GM21515 (cell line): ENCODE measurements around the gene PDSS2.
"Not testable (repeated sequence)": the region's sequence is repeated elsewhere in the genome, so short reads cannot be mapped to it uniquely, and the experiment has no call there.

Source experiments
- ATAC-seq: cut with Tn5 transposase; IDR thresholded peaks from one replicate; pipeline ENCODE4 v1.9.1; 2021; ENCODE audit not compliant: unreplicated experiment

PDSS2 gene

DNA sequence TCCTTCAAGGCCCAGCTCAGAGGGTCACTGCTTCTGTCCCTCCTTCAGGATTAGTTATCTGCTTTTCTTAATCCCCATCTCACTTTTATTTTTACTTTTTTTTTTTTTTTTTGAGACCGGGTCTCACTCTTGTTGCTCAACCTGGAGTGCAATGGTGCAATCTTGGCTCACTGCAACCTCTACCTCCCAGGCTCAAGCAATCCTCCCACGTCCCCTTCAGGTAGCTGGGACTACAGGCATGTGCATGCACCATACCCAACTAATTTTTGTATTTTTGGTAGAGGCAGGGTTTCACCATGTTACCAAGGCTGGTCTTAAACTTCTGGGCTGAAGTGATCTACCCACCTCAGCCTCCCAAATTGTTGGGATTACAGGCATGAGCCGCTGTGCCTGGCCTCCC lies 16.5 kb upstream of the PDSS2 start:
- ATAC-seq = not testable (repeated sequence)

DNA sequence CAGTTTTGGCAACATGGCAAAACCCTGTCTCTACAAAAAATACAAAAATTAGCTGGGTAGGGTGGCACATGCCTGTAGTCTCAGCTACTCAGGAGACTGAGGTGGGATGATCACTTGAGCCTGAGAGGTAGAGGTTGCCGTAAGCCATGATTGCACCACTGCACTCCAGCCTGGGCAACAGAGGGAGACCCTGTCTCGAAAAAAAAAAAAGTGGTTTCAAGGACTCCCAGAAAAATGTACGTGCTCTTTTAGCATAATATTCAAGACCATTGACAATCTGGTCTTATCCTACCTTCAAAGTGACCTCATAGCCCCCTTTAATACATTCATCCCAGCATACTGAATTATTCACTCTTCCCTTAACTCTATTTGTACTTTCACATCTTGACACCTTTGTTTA lies 16.0 kb upstream of the PDSS2 start:
- not testable (repeated sequence) for ATAC-seq

DNA sequence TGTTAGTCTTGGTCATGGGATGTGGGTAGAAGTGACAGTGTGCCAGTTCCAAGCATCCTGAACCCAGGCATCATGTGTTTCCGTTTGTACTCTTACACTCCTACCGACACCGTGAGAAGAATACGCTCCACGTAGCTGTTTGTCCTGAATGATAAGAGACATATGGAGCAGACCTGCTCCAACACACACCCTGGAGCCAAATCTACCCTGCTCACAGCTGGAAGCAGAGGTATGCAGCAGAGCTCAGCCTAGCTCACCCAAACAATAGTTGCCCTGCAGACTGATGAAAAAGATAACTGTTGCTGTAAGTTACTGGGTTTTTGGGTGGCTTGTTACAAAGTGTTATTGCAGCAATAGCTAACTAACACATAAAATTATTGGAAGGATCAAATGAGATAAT lies 14.3 kb upstream of the PDSS2 start:
- ATAC-seq = no peak

GRCh38 chr6:107470364-107470763 lies 11.0 kb upstream of the PDSS2 start:
- no peak for ATAC-seq

- no peak for ATAC-seq
Measured at GRCh38 chr6:107466062-107466461, 6.7 kb upstream of the PDSS2 start.

GRCh38 chr6:107460083-107460631 lies 793 bp upstream of the PDSS2 start:
- ATAC-seq = no peak

- ATAC-seq = peak; percentile 27
Measured at GRCh38 chr6:107458672-107459282, 587 bp downstream of the PDSS2 start.

DNA sequence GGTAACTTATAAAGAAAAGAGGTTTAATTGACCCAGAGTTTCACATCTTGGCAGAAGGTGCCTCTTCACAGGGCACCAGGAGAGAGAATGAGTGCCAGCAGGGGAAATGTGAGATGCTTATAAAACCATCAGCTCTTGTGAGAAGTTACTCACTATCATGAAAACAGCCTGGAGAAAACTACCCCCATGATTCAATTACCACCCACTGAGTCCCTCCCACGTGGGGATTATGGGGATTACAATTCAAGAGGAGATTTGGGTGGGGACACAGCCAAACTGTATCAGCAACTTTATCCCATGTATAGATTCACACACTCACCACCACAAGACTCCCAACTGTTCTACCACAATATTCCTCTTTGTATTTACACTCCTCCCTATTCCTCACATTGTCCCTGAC lies 10.6 kb downstream of the PDSS2 start:
- no peak for ATAC-seq

GRCh38 chr6:107447663-107448216 lies 11.6 kb downstream of the PDSS2 start:
- ATAC-seq = no peak

DNA sequence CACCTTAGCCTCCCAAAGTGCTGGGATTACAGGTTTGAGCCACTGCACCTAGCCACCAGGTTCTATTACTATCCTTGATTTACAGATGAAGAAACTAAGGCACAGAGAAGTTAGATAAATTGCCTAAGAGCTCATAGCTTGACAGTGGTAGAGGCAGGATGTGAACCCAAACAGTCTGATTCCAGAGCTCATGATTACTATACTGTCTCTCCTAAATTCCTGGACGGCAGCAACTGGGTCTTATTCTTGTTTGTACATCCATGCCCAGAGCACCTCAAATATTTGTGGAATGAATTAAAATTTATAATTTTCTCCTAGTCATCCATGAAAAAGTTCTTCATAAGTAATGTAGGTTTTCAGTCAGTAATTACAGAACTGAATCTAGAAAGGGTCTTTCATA lies 15.1 kb downstream of the PDSS2 start:
- ATAC-seq = no peak

GRCh38 chr6:107443608-107444267 lies 15.6 kb downstream of the PDSS2 start:
- ATAC-seq = no peak

DNA sequence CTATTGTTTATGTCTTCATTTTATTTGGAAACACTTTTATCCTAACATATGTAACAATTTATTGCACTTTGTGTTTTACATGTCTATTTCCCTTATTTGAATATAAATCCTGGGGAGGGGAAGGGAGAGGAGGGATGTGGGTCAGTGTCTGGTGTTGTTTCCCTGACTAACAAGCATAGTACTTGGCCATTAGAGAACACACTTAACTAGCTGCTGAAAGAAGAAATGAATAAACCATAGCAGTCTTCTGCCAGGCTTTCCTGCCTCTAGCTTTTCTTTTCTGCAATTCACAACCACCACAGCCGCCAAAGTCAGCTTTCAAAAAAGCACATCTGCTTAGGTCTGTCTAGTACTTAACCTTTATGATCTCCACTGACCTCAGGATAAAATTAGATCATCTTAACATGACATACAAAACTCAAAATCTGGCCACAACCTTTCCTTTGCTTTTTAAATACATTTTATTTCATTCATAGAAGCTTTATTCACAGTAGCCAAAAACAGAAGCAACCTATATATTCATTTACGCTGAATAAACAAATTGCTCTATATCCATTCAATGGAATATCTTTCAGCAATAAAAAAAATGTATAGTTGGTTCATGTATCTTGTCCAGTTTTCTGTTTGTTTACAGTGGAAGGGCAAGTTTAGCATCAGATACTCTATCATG lies 16.3 kb downstream of the PDSS2 start:
- ATAC-seq = no peak

- ATAC-seq = no peak
Measured at GRCh38 chr6:107441682-107442081, 17.7 kb downstream of the PDSS2 start.

- ATAC-seq = no peak
Measured at GRCh38 chr6:107440936-107441335, 18.4 kb downstream of the PDSS2 start.

DNA sequence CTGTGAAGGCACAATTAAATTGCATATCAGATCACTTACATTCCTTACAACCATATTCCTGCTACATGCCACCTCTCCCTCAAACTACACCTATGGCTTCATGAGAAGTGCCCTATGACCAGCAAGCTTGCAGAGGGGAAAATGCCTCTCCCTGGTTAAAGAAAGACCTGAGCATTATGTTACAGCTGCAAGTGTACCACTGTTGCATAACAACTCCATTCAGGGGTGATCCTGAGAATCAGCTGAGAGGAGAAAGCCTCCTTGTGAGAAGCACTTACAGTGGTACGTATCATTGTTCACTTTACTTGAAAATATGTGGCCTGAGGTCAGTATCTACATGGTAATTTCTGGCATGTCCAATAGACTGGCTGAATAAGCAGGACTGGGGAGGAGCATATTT lies 20.0 kb downstream of the PDSS2 start:
- ATAC-seq = no peak

DNA sequence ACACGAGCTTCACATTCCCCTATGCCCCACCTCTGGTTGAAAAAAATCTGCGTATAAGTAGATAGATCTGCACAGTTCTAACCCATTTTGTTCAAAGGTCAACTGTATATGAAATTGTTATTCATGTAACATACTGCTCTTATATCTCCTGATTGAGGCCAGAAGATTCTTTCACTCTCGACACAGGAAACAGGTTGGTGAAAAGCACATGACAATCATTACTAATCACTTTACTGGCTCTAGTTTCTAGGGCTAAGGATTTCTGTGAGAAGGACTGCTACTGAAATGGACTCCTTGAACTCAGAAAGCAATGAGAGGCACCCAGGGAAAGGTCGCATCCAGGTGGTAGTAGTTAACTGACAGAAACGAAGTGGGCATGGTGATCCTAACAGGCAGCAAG lies 21.7 kb downstream of the PDSS2 start:
- ATAC-seq = no peak

DNA sequence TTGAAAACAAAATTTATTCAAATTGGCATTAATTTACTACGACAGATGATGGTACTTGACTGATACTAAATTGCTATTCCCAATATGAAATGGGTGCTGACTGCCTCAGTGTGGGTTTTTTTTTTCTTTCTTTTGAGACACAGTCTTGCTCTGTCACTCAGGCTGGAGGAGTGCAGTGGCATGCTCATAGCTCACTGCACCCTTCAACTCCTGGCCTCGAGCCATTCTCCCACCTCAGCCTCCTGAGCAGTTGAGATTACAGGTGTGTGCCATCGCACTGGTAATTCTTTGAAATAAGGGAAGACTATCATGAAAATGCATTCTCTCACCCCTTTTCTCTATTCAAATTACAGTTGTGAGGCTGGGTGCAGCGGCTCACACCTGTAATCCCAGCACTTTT lies 22.5 kb downstream of the PDSS2 start:
- ATAC-seq = no peak

GRCh38 chr6:107435798-107436197 lies 23.6 kb downstream of the PDSS2 start:
- no peak for ATAC-seq

DNA sequence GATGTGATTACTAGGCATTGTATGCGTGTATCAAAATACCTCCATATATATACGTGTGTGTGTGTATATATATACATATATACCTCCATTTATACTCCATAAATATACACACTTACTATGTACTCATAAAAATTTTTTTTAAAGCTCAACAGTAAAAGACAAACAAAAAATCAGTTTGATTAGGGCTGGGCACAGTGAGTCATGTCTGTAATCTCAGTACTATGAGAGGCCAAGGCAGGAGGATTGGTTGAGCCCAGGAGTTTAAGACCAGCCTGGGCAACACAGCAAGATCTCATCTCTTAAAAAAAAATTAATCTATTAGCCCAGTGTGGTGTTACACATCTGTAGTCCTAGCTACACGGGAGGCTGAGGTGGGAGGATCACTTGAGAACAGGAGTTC lies 24.6 kb downstream of the PDSS2 start:
- ATAC-seq = no peak

GRCh38 chr6:107425951-107426350 lies 33.4 kb downstream of the PDSS2 start:
- not testable (repeated sequence) for ATAC-seq

DNA sequence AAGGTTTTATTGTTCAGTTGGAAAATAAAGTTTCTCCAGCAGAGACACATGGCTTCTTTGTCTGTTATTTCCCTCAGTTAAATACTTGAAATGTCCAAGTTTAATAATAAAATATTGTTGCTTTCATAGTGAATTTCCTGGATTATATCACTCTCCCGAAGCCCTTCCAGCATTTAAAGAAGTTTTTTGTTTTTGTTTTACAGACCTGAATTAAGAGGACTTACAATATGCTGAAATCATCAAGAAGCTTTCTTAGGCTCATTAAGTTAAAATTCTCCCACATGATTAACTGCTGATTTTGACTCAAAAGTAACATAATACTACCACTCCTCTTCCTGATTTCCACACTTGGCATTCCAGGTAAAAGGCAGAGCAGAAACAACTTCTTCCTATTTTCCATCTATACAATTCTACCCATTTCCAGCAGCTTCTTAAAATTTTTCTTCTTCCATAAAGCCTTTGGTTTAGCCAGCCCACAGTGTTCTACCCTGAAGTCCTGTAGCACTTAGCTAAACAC lies 35.8 kb downstream of the PDSS2 start:
- no peak for ATAC-seq
